Fibroblast of pulmonary artery (primary cell): ENCODE measurements around the gene COQ2.

Experiments
- DNase-seq: peaks from one replicate; pipeline ENCODE4 v3.0.0-alpha.2; 2010; ENCODE audit warnings: low read depth
- H3K4me3 ChIP-seq: replicated peaks from 2 replicates; pipeline ENCODE4 v1.5.1; 2011; ENCODE audit warnings: low read depth, mild to moderate bottlenecking, control low read depth, low read length, moderate library complexity
- CTCF ChIP-seq: IDR thresholded peaks from 2 replicates; pipeline ENCODE4 v1.5.1; 2011; ENCODE audit warnings: mild to moderate bottlenecking, control low read depth, low read length, inconsistent platforms; ENCODE audit errors: missing control alignments

COQ2 gene

GRCh38 chr4:83320548-83320947 is 36.0 kb upstream of the COQ2 start:
- H3K4me3 ChIP-seq: no peak overlapping the region
- TF ChIP-seq CTCF: no peak
- peak; percentile 65 for DNase-seq

- DNase-seq: no peak
- TF ChIP-seq CTCF: no peak
- H3K4me3 ChIP-seq: no peak overlapping the region
Measured at GRCh38 chr4:83318666-83319065, 34.1 kb upstream of the COQ2 start.

- no peak overlapping the region for H3K4me3 ChIP-seq
- no peak for TF ChIP-seq CTCF
Measured at GRCh38 chr4:83317671-83318070, 33.1 kb upstream of the COQ2 start.

GRCh38 chr4:83316459-83317165 is 32.0 kb upstream of the COQ2 start:
- no peak for TF ChIP-seq CTCF
- H3K4me3 ChIP-seq: no peak overlapping the region
- DNase-seq: no peak

More at GRCh38 chr4:83317671-83318070, 33.1 kb upstream of the COQ2 start:
- DNase-seq: no peak

GRCh38 chr4:83315341-83315870 is 30.8 kb upstream of the COQ2 start:
- no peak for TF ChIP-seq CTCF
- no peak for DNase-seq
- H3K4me3 ChIP-seq: no peak overlapping the region

- no peak for DNase-seq
- H3K4me3 ChIP-seq: no peak overlapping the region
- TF ChIP-seq CTCF: no peak
Measured at GRCh38 chr4:83308672-83309071, 24.1 kb upstream of the COQ2 start.

GRCh38 chr4:83307920-83308319 is 23.3 kb upstream of the COQ2 start:
- no peak for DNase-seq
- TF ChIP-seq CTCF: no peak
- no peak overlapping the region for H3K4me3 ChIP-seq
